Measurements from ENCODE around the gene MXI1. TPM values are rescaled to one million over a fixed set of nuclear protein-coding genes. Genes with fewer than 3 reads are reported as not detected.
A peak's percentile ranks its signal among the peaks of the same experiment; 100 is the strongest.
"Not testable (repeated sequence)": the region's sequence is repeated elsewhere in the genome, so short reads cannot be mapped to it uniquely, and the experiment has no call there.

The MXI1 gene
- total RNA-seq, 1 experiment from 2014 or later = 52.9 TPM

DNA sequence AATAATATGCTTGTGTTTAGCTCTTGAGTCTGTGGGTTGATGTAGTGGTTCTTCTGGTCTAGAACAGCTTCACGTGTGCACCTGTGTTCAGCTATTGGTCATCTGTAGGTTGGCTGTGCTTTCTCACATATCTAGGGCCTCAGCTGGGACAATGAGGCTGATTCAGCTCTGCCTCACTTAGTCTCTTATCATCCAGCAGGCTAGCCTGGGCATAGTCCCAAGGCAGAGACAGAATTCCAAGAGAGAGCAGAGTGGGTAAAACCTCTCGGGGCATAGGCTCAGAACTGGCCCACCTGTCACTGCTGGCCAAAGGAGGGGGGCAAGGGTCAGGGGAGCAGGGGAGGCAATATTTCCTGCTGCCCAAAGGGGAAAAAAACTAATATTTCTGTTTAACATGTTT lies 32.0 kb upstream of the MXI1 start:
- in situ Hi-C loops (cut with HindIII; ENCODE audit: low pct_unique_long_range_greater_than_20kb, low sequenced_read_pairs) = no loop called here
- DNase-seq (ENCODE audit: low read depth, low spot score) = no peak

DNA sequence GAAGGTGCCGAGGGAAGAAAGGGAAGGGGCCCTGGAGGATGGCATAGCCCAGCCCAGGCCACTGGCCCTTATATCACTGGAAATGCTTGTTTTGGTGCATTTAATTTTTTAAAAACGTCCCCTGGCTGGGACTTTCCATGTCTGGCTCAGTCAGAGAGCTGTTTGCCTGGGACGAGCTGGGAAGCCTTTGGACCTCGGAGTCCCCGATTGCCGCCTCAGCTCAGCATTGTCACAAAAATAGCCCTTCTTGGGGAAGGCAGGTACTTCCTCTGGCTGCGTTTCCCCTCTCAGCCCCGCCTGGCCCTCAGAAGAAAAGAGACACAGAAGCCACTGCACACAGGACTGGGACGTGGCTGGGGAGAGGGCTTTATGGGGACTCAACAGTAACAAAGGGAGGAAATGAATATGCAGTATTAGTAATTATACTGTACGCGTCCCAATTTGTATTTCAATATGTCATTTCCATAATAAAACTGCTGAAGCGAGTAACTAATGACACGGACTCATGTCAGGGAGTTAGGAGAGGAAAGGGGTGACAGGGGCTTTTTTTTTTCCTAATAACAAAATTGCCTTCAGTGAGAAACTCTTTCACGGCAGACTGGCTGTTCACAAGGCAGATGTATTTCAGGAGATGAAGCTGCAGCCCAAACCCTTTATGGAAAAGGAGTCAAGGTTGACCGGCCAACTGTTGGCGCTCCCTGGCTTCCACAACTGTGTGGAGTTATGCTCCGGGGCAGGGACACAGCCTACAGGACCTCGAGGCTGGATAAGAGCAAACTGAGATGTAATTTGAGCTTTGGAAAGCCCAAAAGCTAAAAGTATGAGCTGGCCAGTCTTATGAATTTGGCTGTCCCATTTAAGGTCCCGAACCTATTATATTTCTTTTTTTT lies 31.0 kb upstream of the MXI1 start:
- in situ Hi-C loops (cut with HindIII; ENCODE audit: low pct_unique_long_range_greater_than_20kb, low sequenced_read_pairs) = no loop called here

DNA sequence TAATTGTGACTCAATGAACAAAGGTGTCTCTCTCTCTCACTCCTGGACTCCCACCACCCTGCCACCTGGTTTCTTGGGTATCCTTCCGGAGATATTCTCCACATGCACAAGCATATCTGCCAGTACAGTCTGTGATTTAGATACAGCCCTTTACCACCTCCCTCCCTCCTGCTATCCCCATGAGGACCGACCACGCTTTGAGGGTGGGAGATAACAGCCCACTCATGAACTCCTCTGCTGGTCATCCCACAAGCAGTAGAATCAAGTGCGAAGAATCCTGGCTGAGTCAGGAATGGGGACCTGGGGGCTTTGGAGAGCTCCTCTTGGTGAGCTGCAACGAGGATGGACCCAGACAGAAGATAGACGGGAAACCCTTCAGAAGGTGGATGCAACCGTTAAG lies 28.2 kb upstream of the MXI1 start:
- no peak for DNase-seq (ENCODE audit: low read depth, low spot score)
- in situ Hi-C loops (cut with HindIII; ENCODE audit: low pct_unique_long_range_greater_than_20kb, low sequenced_read_pairs) = no loop called here

More for the DNA sequence above, 31.0 kb upstream of the MXI1 start:
- no peak for DNase-seq (ENCODE audit: low read depth, low spot score)

DNA sequence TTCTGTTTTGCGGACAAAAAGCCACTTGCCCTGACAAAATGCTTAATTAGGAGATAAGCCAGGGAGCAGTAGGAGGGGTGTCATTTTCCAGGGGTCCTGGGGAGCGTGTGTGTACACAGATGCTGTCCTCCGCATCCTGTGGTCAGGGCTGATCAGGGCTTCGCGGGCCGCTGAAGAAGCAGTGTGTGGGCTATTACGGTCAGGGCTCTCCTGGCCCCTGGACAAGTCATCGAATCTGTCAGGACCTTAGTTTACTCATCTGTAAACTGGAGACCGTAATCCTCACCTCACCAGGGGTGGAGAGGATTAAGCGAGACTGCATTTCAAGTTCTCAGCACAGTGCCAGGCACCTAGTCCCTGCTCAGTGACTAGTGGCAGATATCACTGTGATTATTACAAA lies 26.0 kb upstream of the MXI1 start:
- no peak for DNase-seq (ENCODE audit: low read depth, low spot score)
- in situ Hi-C loops (cut with HindIII; ENCODE audit: low pct_unique_long_range_greater_than_20kb, low sequenced_read_pairs) = no loop called here

DNA sequence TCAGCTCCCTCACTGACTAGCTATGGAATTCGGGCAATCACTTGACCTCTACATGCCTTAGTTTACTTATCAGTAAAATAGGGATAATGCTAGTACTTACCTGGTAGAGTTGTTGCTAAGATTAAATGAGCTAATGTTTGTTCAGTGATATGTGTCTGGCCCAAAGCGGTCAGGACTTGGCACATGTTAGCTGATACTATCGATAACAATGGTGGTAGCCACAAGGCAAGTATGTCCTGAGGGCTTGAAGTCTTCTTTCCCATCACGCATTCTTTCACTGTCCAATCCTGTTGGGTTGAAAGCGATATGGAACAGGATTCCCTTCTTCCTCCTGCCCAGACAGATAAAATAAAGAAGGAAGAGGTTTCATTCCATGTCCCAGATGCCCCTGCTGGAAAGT lies 25.5 kb upstream of the MXI1 start:
- DNase-seq (ENCODE audit: low read depth, low spot score) = no peak
- in situ Hi-C loops (cut with HindIII; ENCODE audit: low pct_unique_long_range_greater_than_20kb, low sequenced_read_pairs) = no loop called here

DNA sequence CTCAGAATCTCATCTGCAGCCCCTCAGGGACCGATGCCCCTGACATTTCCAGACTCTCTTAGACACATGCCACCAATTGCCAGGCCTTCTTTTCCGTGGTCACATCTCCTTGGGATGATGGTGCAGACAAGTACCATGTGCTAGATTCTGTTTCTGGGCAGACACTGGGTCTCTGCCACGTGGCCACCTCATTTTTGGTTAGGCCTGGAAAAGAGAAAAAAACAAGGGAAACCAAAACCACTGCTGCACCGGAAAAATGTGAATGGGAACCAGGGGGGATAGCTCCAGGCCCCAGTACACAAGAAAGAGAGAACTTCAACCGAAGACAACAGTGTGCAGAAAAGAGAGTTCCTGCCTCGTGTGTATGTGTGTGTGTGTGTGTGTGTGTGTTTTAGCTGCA lies 23.0 kb upstream of the MXI1 start:
- in situ Hi-C loops (cut with HindIII; ENCODE audit: low pct_unique_long_range_greater_than_20kb, low sequenced_read_pairs) = no loop called here
- DNase-seq (ENCODE audit: low read depth, low spot score) = no peak

DNA sequence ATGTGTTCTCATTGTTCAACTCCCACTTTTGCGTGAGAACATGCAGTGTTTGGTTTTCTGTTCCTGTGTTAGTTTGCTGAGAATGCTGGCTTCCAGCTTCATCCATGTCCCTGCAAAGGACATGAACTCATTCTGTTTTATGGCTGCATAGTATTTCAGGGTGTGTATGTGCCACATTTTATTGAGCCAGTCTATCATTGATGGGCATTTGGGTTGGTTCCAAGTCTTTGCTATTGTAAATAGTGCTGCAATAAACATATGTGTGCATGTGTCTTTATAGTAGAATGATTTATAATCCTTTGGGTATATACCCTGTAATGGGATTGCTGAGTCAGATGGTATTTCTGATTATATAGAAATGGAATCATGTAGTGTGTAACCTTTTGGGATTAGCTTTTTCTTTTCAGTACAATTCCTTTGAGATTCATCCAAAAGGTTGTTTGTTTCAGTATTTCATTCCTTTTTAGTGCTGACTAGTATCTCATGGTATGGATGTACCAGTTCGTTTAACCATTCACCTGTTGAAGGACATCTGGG lies 21.7 kb upstream of the MXI1 start:
- DNase-seq (ENCODE audit: low read depth, low spot score); in situ Hi-C loops (cut with HindIII; ENCODE audit: low pct_unique_long_range_greater_than_20kb, low sequenced_read_pairs): not testable (repeated sequence)

DNA sequence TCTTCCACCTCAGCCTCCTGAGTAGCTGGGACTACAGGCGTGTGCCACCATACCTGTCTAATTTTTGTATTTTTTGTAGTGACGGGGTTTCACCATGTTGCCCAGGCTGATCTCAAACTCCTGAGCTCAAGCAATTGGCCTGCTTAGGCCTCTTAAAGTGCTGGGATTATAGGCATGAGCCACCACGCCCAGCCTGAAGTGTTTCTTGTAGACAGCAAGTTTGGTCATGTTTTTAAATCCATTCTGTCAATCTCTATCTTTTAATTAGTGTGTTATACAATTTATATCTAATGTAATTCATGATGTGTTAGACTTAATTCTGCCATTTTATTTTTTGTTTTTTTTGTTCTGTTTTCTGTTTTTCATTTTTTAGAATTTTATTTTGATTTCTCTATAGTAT lies 17.2 kb upstream of the MXI1 start:
- no peak for DNase-seq (ENCODE audit: low read depth, low spot score)
- in situ Hi-C loops (cut with HindIII; ENCODE audit: low pct_unique_long_range_greater_than_20kb, low sequenced_read_pairs) = no loop called here

DNA sequence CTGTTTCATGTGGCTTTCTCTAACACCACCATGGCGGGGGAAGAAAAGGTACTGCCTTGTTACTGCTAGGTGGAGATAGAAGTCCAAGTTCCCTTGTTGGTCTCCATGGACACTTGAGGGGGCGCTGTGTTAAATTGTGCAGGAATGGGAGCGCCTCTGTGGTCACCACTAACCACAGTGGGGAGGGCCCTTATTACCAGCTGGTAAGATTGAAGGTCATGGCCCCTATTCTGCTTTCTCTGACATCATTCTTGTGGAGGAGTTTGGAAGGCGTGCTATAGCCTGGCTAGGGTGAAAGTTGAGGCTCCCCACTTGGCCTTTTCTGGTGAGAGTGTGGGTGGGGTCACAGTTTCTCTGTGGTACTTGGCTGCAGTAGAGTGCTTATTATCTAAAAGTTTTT lies 14.9 kb upstream of the MXI1 start:
- in situ Hi-C loops (cut with HindIII; ENCODE audit: low pct_unique_long_range_greater_than_20kb, low sequenced_read_pairs) = no loop called here
- DNase-seq (ENCODE audit: low read depth, low spot score) = peak; percentile 17

DNA sequence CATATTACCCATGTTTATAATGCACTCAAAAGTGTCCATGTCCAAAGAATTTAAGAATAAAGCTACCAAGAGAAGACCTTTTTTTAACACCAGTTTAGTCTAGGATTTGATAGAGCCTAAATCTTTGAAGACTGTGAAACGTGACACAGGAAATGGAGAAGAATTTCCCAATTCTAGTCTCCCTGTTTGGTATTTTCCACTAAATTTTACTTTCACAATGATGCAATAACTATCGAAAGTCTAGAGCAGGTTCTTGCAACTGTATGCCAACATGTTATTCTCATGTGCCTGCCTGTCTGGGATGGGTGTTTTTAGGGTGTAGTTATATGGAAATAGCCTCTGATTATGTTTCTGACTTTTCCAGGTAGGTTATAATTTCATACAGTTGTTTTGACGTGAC lies 6.9 kb upstream of the MXI1 start:
- in situ Hi-C loops (cut with HindIII; ENCODE audit: low pct_unique_long_range_greater_than_20kb, low sequenced_read_pairs) = no loop called here
- no peak for DNase-seq (ENCODE audit: low read depth, low spot score)

DNA sequence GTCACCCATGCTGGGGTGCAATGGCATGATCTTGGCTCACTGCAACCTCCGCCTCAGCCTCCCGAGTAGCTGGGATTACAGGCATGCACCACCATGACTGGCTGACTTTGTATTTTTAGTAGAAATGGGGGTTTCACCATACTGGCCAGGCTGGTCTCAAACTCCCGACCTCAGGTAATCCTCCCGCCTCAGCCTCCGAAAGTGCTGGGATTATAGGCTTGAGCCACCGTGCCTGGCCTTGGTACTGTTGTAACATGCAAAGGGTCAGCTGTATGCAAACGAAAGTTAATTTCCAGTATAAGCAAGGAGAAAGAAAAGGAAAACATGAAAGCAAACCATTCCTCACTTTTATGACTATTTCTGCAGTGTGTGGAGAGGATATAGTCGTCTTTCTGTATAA lies 6.4 kb upstream of the MXI1 start:
- in situ Hi-C loops (cut with HindIII; ENCODE audit: low pct_unique_long_range_greater_than_20kb, low sequenced_read_pairs); DNase-seq (ENCODE audit: low read depth, low spot score): not testable (repeated sequence)

DNA sequence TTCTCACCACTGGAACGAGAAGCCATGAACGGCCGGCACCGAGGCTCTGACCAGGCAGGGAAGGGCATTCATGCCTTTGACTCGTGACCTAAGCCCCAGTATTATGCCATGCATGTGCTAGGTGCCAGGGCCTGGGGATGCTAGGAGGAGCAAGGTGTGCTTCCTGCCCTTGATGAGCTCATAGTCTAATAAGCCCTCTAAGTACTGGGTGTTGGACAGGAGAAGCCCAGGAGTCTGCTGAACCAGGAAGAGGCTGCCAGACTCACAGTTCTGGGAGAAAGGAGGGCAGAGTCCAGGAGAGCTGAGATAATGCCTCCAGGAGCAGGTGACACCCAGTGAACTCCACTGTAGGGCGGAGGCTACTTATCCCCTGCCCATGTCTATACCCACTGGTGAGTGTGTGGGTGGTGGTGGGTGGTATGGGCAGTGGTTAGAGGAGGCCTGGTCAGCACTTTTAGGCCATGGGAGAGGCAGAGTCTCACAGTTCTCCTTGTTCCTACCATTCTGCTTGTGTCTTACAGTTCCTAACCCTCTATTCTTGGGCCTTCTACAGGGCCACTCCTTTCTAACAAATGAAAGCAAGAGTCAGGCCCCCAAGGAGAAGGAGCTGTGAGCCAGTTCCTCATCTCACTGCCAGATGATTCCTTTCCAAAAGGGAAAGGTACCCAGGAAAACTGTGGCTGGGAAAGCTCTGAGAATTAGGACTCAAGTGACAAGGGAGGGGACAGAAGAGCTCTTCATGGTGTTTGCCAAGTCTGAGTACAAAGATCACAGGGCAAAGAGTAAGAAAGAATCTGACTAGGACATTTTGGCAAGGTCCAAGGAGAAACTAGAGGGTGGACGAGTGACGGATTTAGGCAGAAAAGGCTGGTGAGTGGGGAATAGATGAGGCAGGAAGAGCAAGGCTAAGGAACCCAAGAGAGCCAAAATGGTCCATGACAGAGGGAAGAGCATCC lies 3.6 kb upstream of the MXI1 start:
- in situ Hi-C loops (cut with HindIII; ENCODE audit: low pct_unique_long_range_greater_than_20kb, low sequenced_read_pairs) = no loop called here
- DNase-seq (ENCODE audit: low read depth, low spot score) = no peak

DNA sequence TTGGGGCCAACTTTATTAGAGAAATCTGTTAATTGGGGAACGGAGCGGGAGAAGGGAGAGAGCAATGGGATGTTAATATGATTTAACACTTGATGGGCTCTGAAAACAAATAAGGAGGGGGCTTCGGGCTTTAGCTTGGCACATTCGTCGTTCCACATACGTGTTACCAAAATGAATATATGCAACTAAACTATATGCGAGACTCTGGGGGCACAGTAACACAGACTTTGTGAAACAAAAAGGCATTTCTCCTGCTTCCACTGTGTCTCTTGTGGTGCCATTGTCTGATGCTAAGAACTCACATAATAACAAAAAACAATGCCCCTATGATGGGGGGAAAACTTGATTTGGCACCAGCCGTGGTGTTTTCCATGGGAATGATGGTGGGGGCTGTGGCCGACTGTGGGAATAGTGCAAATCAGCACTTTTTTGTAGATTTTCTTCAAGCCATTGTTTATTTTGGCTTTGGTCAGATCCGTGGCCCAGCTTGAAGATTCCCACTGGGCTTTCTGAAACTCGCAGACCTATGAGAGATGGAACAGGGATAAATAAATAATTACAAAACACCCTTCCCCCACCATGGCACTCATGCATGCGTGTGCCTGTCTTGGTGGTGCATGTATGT lies 2.2 kb upstream of the MXI1 start:
- DNase-seq (ENCODE audit: low read depth, low spot score) = no peak
- in situ Hi-C loops (cut with HindIII; ENCODE audit: low pct_unique_long_range_greater_than_20kb, low sequenced_read_pairs) = no loop called here

DNA sequence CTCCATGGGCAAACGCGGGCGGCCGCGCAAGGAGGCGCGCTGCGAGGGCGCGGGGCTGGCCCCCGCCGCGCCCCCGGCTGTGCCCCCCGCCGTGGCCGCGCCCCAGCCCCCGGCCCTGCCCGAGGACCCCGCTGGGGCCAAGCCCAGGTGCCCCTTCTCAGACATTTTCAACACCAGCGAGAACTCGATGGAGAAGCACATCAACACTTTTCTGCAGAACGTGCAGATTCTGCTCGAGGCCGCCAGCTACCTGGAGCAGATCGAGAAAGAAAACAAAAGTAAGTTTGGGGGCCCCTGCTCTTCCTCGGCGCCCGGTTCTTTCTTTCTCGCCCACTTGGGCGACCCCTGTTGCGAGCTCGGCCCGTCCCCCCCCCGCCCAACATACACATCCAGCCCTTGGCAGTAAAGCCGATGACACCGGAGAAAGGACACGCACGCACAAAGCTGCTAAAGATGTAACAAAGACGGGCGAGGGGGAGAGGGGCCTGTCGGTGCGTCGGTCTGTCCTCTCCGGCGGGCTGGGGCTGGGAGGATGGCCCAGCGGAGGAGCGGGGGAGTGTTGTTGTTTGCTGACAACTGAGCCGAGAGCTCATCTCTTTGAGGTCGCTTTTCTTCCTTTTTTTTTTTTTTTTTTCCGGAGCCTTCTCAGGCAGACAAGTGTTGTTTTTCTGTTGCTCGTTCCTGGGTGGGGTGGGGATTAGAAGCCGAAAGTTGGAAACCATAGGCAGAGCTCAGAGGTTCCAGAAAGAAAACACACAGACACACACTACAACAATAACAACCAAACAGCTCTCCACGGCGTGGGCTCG lies 604 bp downstream of the MXI1 start:
- DNase-seq (ENCODE audit: low read depth, low spot score) = no peak
- in situ Hi-C loops (cut with HindIII; ENCODE audit: low pct_unique_long_range_greater_than_20kb, low sequenced_read_pairs) = no loop called here

DNA sequence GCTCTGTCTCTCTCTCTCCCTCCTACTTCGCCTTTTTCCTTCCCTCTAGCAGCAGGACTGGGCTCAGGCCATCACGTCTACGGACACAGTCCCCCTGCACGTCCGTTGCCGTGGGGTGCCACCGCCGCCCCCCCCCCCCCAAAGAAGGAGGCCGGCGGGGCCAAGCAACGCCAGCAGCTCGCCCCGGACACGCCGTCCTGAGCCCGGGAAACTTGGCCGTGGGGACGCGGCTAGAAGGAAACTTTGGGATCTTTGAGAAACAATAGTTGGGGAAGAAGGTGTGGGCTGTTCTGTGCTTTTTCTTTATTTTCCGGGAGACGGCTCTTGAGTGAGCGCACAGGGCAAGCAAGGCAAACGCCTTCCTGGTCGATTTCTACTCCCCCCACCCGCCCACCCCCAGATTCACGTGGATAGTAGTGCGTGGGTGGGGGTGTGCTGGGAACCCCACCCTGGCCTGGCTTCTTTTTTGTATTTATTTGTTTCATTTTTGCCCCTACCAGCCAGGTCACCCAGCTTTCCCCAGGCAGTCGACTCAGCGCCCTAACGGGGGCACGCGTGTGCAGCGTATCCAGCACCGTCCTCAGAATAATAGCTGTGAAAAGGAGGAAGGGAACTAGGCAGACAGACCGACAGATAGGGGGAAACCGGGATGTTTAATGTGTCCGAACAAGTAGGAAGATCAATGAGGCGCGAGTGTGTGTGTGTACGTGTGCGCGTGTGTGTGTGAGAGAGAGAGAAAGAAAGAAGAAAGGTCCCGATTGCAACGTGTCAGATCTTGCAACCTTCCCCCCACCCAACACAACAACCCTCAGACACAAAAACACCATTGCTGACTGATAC lies 1.4 kb downstream of the MXI1 start:
- in situ Hi-C loops (cut with HindIII; ENCODE audit: low pct_unique_long_range_greater_than_20kb, low sequenced_read_pairs) = no loop called here
- DNase-seq (ENCODE audit: low read depth, low spot score) = peak; percentile 39

DNA sequence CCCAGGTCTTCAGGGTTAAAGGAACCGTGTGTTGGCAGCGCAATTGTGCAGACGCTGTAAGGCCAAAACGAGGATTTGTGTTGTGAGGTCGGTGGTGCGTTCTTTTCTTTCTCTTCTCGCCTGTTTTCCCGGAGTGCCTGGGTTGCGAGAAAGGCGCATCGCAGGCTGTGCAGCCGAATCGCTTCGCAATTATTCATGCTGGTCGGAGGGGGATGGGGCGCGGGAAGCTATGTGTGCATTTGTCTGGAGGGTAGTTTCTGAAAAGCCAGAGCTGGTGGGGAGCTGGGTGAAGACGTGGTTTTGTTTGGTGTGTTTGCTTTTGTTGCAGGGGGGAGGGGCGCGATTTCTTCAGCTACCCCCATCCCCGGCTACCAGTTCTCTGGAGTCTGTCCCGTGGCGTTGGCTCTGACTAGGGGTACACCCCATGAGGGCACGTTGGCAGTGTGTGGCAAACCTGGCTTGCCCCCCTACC lies 2.1 kb downstream of the MXI1 start:
- DNase-seq (ENCODE audit: low read depth, low spot score) = peak; percentile 42
- in situ Hi-C loops (cut with HindIII; ENCODE audit: low pct_unique_long_range_greater_than_20kb, low sequenced_read_pairs) = no loop called here

All from SK-MEL-5 (cell line).